Measurements from ENCODE around the gene SLC20A1.
"Not testable (repeated sequence)": the region's sequence is repeated elsewhere in the genome, so short reads cannot be mapped to it uniquely, and the experiment has no call there.

The SLC20A1 gene

GRCh38 chr2:112705575-112705974 lies 59.8 kb downstream of the SLC20A1 start:
- no peaks in the 10 kb centered on the region for H3F3A ChIP-seq (ENCODE audit: control insufficient read depth, insufficient read depth)
- no peaks in the 10 kb centered on the region for H3K9me2 ChIP-seq (replicated peaks; ENCODE audit: control insufficient read depth, low read length)
- H3K4me1 ChIP-seq (ENCODE audit: control insufficient read depth, low read length) = peaks cover 13% of the 10 kb centered on the region
- H3K4me2 ChIP-seq (ENCODE audit: low read length) = no peak overlapping the region
- TF ChIP-seq EZH2phosphoT487 (IDR thresholded peaks at IDR 0.05; ENCODE audit: borderline replicate concordance, low read length) (no peak), CTCF (IDR thresholded peaks at IDR 0.05; ENCODE audit: low read depth, low read length, poor library complexity, severe bottlenecking) (no peak)
- H3K9me3 ChIP-seq (ENCODE audit: control insufficient read depth, insufficient read depth, low read length) = no peaks in the 10 kb centered on the region
- H3K4me3 ChIP-seq (ENCODE audit: low read length) = no peak overlapping the region
- no peaks in the 10 kb centered on the region for H3K79me2 ChIP-seq (ENCODE audit: control insufficient read depth, low read length)
- no peaks in the 10 kb centered on the region for H4K20me1 ChIP-seq (ENCODE audit: control insufficient read depth, insufficient read depth, low read depth, low read length)
- no peaks in the 10 kb centered on the region for H3K36me3 ChIP-seq (ENCODE audit: control insufficient read depth, low read length)
- peaks cover 85% of the 10 kb centered on the region for H3K27me3 ChIP-seq (ENCODE audit: control insufficient read depth, low read length)
- H3K27ac ChIP-seq (ENCODE audit: low read depth, low read length) = no peak overlapping the region

DNA sequence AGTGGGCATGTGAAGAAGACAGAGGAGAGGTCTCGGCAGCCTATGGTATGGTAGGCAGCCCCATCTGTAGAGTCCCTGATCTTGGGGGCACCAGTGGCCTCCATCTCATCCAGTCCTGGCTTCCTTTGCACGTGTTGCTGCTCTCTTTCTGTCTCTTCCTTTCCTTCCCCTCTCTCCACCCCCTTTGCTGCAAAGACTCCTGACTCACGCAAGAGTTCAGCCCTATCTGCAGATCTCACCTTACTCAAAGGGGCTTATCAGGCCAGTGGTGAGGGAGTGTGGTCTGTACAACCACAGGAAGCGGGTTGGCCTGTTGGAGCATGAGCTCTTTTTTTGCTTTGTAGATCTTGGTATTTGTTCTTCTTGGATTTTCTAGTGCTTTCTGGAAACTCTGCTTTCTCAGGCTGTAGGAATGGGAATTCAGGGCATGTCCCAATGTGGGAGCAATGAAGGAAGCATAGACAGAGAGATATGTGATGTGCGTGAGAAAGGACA lies 60.5 kb downstream of the SLC20A1 start:
- Histone ChIP-seq H4K20me1 (ENCODE audit: control insufficient read depth, insufficient read depth, low read depth, low read length) (no peaks in the 10 kb centered on the region), H3K9me2 (replicated peaks; ENCODE audit: control insufficient read depth, low read length) (no peaks in the 10 kb centered on the region), H3K36me3 (ENCODE audit: control insufficient read depth, low read length) (no peaks in the 10 kb centered on the region), H3K79me2 (ENCODE audit: control insufficient read depth, low read length) (no peaks in the 10 kb centered on the region), H3K4me3 (ENCODE audit: low read length) (no peak overlapping the region), H3K9me3 (ENCODE audit: control insufficient read depth, insufficient read depth, low read length) (no peaks in the 10 kb centered on the region), H3F3A (ENCODE audit: control insufficient read depth, insufficient read depth) (no peaks in the 10 kb centered on the region), H3K4me2 (ENCODE audit: low read length) (no peak overlapping the region), H3K4me1 (ENCODE audit: control insufficient read depth, low read length) (peaks cover 13% of the 10 kb centered on the region), H3K27ac (ENCODE audit: low read depth, low read length) (no peak overlapping the region), H3K27me3 (ENCODE audit: control insufficient read depth, low read length) (peaks cover 80% of the 10 kb centered on the region)
- TF ChIP-seq CTCF (IDR thresholded peaks at IDR 0.05; ENCODE audit: low read depth, low read length, poor library complexity, severe bottlenecking) = no peak
- no peak for TF ChIP-seq EZH2phosphoT487 (IDR thresholded peaks at IDR 0.05; ENCODE audit: borderline replicate concordance, low read length)

DNA sequence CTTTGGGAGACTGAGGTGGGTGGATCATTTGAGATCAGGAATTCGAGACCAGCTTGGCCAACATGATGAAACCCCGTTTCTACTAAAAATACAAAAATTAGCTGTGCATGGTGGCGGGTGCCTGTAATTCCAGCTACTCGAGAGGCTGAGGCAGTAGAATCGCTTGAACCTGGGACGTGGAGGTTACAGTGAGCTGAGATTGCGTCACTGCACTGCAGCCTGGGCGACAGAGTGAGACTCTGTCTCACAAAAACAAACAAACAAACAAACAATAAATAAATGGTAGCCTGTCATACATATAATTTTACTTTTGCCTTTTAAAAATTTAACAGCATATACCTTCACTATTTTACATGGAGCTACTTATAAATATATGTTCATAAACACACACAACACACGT lies 61.2 kb downstream of the SLC20A1 start:
- H3K4me2 ChIP-seq (ENCODE audit: low read length); H3K27ac ChIP-seq (ENCODE audit: low read depth, low read length): not testable (repeated sequence)
- H3K4me1 ChIP-seq (ENCODE audit: control insufficient read depth, low read length) = peaks cover 13% of the 10 kb centered on the region

GRCh38 chr2:112708968-112709367 lies 63.2 kb downstream of the SLC20A1 start:
- Histone ChIP-seq H3F3A (ENCODE audit: control insufficient read depth, insufficient read depth) (no peaks in the 10 kb centered on the region), H3K4me3 (ENCODE audit: low read length) (no peak overlapping the region), H3K9me2 (replicated peaks; ENCODE audit: control insufficient read depth, low read length) (no peaks in the 10 kb centered on the region), H3K36me3 (ENCODE audit: control insufficient read depth, low read length) (no peaks in the 10 kb centered on the region), H4K20me1 (ENCODE audit: control insufficient read depth, insufficient read depth, low read depth, low read length) (no peaks in the 10 kb centered on the region), H3K27me3 (ENCODE audit: control insufficient read depth, low read length) (peaks cover 66% of the 10 kb centered on the region), H3K79me2 (ENCODE audit: control insufficient read depth, low read length) (no peaks in the 10 kb centered on the region), H3K9me3 (ENCODE audit: control insufficient read depth, insufficient read depth, low read length) (no peaks in the 10 kb centered on the region), H3K4me1 (ENCODE audit: control insufficient read depth, low read length) (peaks cover 13% of the 10 kb centered on the region), H3K27ac (ENCODE audit: low read depth, low read length) (no peak overlapping the region), H3K4me2 (ENCODE audit: low read length) (no peak overlapping the region)
- TF ChIP-seq EZH2phosphoT487 (IDR thresholded peaks at IDR 0.05; ENCODE audit: borderline replicate concordance, low read length) (0 out of 2 replicates have a peak, but pooled peaks have one; percentile 28), CTCF (IDR thresholded peaks at IDR 0.05; ENCODE audit: low read depth, low read length, poor library complexity, severe bottlenecking) (no peak)

More for the DNA sequence above, 61.2 kb downstream of the SLC20A1 start:
- H4K20me1 ChIP-seq (ENCODE audit: control insufficient read depth, insufficient read depth, low read depth, low read length); H3K36me3 ChIP-seq (ENCODE audit: control insufficient read depth, low read length); H3K79me2 ChIP-seq (ENCODE audit: control insufficient read depth, low read length); H3F3A ChIP-seq (ENCODE audit: control insufficient read depth, insufficient read depth); H3K4me3 ChIP-seq (ENCODE audit: low read length); H3K9me3 ChIP-seq (ENCODE audit: control insufficient read depth, insufficient read depth, low read length); H3K9me2 ChIP-seq (replicated peaks; ENCODE audit: control insufficient read depth, low read length): not testable (repeated sequence)
- peaks cover 81% of the 10 kb centered on the region for H3K27me3 ChIP-seq (ENCODE audit: control insufficient read depth, low read length)
